GM21576 (cell line): ENCODE results near the gene TET1.
"Not testable (repeated sequence)": the region's sequence is repeated elsewhere in the genome, so short reads cannot be mapped to it uniquely, and the experiment has no call there.

ENCODE experiments used
- ATAC-seq: cut with Tn5 transposase; IDR thresholded peaks from one replicate; pipeline ENCODE4 v1.9.1; 2021; ENCODE audit warnings: mild to moderate bottlenecking, moderate library complexity; ENCODE audit not compliant: unreplicated experiment

TET1 gene

DNA sequence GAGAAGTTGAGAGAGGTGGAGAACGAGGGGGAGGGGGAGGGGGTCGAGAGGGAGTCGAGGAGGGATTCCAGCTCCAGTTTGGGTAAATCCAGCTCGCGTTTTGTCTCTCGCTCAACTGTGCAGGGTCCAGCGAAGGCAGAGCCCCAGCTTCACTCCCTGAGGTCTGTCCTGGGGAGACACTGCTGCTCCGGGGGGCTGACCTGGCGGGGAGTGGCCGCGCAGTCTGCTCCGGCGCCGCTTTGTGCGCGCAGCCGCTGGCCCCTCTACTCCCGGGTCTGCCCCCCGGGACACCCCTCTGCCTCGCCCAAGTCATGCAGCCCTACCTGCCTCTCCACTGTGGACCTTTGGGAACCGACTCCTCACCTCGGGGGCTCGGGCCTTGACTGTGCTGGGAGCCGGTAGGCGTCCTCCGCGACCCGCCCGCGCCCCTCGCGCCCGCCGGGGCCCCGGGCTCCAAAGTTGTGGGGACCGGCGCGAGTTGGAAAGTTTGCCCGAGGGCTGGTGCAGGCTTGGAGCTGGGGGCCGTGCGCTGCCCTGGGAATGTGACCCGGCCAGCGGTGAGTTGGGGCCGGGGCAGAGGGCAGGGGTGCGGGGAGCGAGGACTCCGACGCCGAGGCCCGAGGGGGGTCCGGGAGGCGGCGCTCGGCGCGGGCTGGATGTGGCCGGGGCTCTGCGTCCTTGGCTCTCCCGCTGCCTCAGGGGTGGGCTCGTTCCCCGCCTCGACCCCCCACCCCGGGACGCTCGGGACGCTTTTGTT is at the start of gene TET1:
TET1 (plus strand) TSS at position 152 of the 757 bp plus-strand sequence. CDS start 12,002 bp downstream, outside the sequence.
- no peak for ATAC-seq

DNA sequence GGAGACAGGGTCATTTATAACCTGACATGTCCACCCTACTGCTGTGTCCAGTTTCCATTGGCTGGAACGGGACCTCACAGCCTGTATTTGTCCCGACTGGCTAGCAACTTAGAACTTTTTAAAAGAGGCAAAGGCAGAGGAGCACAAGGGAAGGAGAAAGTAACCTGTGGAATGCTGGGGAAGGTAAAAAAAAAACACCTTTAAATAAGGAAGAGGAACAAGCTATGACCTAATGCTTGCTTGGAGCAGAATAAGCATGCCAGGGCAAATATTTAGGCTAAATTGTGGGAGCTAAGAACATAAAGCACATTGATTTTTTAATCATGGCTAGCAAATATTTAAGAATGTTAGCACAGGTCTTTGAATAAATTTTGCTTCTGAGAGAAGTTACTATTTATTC is 43.9 kb upstream of the TET1 start:
- ATAC-seq, result not testable (repeated sequence)

DNA sequence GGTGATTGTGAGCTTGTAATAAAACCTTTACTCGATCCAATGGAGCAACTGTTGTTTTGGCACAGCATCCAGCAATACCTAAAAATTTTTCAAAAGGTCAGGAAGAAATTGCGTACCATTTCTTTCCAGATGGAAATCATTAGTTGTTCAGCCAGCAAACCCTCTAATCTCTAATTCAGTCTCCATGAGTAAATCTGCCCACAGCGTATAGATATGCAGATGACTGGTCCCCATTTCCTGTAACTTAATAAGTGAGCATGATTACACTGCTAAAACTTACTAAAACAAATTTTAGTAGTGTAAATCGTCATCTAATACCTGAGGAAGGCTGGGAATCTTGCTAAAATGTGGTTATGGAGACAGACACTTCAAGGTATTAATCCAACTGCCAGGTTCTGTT is 43.4 kb upstream of the TET1 start:
- no peak for ATAC-seq

DNA sequence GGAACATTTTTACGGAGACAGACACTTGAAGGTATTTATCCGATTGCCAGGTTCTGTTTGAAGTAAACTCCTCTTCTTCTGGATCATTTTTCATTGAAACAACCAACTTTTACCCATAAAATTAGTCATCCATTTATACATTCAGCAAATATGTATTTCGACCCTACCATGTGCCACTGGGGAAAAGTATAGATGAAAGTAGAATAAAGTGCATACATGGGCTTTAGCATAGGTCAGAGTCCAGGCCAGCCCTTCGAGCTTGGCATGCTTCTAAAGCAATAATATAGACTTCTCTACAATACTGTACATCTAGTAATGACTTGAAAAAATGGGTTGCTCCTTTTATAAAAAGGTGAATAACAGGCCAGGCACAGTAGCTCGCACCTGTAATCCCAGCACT is 42.9 kb upstream of the TET1 start:
- no peak for ATAC-seq

DNA sequence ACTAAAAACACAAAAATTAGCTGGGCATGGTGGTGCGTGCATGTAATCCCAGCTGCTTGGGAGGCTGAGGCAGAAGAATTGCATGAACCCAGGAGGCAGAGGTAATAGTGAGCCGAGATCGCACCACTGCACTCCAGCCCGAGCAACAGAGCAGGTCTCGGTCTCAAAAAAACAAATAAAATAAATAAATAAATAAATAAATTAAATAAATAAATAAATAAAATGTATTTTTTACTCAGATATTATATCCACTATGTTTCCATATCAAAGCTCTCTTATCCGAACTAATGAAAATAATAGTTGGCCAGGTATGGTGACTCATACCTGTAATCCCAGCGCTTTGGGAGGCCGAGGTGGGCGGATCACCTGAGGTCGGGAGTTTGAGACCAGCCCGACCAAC is 41.5 kb upstream of the TET1 start:
- ATAC-seq, result not testable (repeated sequence)

DNA sequence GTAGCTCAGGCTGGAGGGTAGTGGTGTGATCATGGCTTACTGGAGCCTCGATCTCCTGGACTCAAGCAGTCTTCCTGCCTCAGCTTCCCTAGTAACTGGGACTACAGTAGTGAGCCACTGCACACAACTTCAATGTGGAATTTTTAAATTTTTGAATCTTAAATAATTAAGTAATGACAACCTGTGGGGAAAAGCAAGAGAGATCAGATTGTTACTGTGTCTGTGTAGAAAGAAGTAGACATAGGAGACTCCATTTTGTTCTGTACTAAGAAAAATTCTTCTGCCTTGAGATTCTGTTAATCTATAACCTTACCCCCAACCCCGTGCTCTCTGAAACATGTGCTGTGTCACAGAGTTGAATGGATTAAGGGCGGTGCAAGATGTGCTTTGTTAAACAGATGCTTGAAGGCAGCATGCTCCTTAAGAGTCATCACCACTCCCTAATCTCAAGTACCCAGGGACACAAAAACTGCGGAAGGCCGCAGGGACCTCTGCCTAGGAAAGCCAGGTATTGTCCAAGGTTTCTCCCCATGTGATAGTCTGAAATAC is 34.6 kb upstream of the TET1 start:
- ATAC-seq, result not testable (repeated sequence)

DNA sequence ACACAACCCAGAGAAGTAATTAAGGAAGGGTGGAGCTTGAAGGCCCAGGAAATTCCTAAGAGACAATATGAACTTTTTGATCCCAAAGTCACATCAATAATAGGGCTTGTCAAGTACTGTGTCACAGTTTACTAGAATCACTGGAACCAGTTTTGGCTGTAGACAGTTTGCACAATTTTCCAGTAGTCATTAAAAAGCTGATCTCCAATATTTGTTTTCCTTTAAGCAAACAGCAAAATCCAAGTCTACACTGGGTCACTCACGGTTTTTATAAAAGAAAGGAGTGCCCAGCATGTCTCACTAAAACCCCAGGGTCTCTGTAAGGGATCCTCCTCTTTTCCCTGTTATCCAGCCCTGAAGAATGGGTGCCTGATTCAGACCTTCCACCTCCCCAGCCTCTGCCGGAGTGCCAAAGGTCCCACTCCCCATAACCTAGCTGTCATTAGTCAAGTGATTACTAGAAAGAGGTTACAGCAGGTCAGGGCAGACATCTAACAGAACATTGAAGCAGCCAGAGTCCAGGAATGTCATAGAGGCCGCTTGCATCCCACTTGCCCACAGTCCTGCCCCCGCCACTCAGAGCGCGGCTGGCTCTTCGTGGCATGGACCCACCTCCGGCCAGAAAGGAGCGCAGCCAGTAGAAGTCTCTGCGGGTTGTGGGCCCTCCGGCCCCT is 33.4 kb upstream of the TET1 start:
- peak; percentile 41 for ATAC-seq

DNA sequence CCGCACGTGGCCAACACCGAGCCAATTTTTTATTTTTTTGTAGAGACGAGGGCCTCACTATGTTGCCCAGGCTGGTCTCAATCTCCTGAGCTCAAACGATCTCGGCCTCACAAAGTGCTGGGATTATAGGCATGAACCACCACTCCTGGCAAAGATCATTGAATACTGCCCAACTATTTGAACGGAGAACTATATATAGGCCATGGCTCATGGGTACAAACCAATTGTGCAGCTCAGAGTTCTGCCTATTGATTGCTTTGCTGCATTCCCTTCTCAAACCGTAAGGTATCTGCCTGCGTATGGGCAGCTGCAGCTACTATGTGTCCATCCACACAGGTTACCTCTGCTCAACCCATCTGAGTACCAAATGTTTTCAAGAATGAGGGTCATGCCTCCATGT is 23.2 kb upstream of the TET1 start:
- no peak for ATAC-seq

DNA sequence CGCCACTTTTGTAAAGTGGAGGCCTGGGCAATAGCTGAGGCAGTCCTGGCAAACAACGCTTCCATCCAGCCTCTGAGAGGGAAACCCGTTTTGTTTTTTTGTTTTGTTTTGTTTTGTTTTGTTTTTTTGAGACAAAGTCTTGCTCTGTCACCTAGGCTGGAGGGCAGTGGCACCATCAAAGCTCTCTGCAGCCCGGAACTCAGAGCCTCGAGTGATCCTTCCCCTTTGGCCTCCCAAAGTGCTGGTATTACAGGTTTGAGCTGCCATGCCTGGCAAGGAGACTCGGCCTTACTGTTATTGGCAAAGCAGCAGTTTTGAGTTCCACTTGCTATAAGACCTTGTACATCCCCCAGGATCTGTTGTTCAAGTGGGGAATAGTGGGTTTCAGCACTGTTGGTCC is 22.3 kb upstream of the TET1 start:
- ATAC-seq, result no peak

DNA sequence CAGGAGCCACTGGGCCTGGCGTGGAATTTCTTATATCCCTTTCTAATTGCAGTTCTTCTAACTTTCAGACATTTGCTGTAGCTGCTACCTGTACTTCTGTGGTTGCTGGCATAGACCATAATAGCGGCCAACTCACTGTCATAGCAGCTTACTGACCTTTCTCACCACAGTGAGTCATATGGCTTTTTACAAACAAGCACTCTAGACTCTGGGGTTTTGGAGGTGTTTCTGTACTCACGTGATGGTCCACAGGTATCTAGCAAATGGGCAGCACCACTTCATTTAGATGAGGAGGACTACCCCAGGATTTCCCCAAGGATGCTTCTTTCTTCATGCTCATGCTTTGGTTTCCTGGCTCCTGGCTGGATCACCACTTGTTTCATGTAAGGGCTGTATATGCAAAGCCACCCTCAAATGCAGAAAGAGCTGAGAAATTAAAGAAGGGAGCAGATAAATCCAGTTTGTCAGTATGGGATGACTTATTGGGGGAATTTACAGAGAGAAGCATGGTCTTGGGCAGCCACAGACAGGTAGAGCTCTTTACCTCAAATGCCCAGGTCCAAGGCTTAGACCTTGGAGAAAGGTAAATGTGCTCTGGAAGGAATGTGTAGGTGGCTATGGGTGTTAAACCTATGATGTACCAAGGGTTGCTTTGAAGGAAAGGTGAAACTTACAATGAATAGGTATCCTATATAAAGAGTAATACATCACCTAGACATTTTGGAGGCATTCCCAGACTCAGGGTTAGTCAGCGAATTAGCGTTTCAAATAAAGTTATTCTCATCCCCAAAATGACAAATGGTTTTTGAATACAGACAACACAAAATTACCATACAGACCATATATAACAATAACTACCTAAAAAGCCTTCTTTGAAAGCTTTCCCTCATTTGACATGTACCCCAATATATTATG is 16.9 kb upstream of the TET1 start:
- ATAC-seq, result no peak

DNA sequence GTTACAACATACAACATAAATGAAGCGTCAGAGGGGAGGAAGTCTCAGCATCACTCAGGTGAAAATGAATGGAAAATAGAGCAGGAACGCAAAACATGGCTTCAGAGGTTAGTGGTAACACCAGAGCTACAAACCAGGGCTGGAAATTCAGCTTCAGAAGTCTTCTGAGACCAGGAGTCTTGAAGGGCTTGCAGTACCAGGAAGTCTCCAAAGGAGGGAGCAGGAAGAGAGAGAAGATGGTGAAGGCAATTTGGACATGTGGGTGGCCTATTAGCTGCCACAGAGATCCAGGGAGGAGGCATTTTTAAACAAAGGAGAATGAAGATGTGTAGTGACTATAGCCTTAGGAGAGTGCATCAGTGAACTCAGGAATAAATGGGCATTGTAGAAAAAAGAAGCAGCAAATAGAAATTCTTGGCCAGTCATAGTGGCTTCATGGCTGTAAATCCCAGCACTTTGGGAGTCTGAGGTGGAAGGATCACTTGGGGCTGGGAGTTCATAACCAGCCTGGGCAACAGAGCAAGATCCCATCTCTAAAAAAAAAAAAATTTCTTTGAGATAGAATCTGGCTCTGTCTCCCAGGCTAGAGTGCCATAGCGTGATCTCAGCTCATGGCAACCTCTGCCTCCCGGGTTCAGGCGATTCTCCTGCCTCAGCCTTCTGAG is 9.3 kb upstream of the TET1 start:
- ATAC-seq, result peak; percentile 64

DNA sequence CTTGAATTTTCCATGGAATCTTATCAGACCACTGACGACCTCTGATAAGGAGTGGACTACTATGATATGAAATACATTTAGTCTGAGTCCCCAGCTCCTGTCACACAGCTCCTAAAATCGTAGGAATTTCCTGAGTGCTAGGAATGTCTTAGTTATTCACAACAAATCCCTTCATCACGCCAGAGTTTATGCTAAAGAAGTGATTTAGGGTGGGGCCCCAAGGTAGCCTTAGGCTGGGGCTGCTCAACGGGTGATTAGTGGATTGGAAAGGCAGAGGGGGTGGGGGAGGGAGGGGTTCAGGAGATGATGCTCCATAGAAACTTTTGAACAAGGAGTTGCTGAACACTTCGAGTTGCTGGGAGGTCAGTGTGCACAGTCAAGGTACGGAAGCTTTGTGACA is 7.0 kb upstream of the TET1 start:
- no peak for ATAC-seq

DNA sequence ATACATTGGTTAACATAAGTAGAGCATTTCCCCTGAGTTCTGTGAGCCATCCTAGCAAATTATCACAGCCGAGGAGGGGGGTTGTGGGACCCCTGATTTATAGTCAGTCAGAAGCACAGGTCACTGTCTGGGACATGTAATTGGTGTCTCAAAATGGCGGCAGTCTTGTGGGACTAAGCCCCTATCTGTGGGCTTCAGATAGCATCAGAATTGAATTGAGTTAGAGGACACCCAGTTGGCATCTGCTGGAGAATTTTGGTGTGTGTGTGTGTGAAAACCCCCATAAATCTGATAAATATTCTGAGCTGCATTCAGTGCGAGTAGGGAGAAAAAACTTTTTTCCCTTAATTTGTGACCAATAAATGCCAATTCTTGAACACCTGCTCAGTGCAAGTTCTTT is 6.5 kb upstream of the TET1 start:
- no peak for ATAC-seq

DNA sequence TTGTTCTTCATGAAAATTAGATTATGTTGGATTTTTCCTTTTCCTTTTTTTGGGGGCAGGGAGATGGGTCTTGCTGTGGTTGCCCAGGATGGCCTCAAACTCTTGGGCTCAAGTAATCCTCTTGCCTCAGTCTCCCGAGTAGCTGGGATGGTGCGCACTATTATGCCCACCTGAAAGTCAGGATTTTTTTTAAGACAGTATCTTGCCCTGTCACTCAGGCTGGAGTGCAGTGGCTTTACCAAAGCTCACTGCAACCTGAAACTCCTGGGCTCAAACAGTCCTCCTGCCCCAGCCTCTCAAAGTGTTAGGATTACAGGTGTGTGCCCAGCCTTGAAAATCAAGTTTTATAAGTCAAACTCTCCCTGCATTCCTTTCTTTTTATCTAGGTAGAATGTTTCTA is 1.7 kb upstream of the TET1 start:
- no peak for ATAC-seq

DNA sequence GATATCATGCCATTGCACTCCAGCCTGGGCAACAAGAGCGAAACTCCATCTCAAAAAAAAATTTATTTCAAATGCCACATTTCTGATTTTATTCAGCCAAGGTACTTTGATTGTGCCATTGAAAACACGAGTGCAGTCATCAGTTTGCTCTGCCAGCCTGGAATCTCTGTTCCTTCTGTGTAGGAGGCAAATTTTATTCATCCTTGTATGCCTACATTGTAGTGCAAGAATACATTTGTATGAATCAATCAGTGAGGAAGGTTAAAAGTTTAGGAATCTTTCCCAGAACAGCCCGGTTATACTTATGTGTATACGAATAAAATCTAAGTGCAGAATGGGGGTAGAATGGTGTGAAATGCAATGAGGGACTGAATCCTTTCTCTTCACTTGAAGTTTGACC is 886 bp upstream of the TET1 start:
- ATAC-seq, result no peak

DNA sequence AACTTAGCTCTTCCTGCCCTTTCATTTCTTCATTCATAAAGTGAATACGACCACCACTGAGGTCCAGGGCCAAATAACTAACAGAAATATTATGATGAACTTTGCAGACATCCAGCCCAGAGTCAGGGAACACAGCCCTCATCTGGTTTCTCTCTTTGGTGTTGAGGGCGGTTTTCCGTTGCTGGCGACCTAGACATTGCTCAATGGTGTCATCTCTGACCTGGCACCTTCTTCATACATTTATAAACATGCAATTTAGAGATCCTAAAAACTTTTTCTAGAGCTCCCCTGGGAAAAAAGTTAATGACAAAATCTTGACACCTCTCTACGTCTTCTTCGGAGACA is 324 bp upstream of the TET1 start:
- ATAC-seq, result no peak

DNA sequence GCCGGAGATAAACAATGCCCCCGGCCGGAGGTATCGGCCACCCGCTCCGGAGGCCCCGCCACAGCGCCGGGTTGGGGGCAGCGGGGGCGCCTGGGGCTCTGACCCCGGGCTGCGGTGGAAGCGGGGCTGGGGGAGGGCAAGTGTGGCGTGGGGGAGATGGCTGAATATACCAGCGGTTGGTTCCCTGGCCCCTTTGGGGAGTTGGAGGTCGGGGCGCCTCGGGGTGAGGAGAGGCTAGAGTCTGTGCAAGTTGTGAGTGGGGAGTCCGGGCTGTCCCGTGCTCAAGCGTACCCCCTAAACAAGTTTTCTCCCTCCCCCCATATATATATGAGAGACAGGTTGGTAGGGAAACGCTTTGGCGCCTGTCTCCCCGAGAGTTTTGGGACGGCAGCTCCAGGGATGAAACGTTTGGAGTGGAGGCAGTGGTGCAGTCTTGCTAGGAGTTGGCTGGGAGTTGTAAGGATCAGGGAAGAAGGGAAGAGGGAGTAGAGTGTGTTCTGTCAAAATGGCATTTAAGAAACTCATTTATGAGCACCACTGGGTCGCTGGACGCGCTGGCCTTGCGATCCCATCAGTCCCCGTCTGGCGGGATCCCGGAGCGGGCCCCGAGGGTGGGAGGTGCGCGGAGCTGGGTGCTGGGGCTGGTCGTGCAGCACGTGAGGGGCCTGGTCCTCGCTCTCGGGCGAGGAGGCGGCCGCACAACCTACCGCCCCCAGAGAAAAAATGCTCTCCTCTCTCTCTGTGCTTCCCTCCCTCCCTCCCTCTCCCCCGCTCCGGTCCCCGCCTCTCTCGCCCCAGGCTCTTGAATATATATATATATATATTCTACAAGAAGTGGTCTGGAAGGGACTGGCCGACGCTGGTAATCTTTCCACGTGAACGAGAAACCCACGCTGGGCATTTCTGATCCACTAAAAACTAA is 1.1 kb downstream of the TET1 start:
- no peak for ATAC-seq

DNA sequence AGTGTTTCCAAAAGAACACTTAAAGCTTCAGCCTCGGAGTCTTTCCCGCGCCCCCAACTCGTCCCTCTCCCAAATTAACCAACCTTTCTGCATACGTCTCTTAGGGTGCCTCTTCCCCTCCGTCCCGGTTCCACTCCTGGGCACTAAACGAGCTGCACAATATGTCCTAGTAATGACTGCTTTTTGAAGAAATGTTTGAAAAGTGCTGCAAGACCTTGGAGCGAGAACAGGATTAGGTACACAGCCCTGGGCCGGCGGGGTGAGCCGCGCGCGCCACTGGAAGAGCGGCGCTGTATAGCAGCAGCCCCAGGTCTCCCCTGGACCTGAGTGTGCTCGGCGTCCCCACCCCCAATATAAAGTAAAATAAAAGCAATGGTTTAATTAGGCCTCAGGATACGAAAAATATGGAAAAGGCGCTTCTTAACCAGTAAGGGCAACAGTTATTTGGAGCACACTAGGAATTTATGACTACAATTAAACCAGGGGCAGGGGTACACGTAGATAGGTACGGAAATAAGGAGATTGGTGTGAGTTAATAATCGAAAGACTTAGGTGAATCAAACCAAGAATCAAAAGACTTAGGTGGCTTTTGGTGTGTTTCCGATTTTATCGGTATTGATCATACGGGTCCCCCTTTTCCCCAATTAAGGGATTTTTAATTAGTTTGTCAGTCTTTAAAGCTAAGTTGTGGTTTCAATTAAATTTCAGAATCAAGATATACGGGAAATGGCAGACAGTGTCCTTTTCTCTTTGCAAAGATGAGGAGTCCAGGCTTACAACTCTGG is 1.9 kb downstream of the TET1 start:
- ATAC-seq, result no peak
